Ishikawa (cell line): ENCODE results near the gene RLF.

Experiments used
- CEBPB ChIP-seq: IDR thresholded peaks from 2 replicates; pipeline ENCODE4 v1.6.1; 2012
- CREB1 ChIP-seq: IDR thresholded peaks from 2 replicates; pipeline ENCODE4 v1.6.1; 2012; ENCODE audit warnings: low read depth
- EGR1 ChIP-seq: IDR thresholded peaks from 2 replicates; pipeline ENCODE4 v1.6.1; 2012
- EP300 ChIP-seq: IDR thresholded peaks from 2 replicates; pipeline ENCODE4 v1.6.1; 2012; ENCODE audit warnings: borderline replicate concordance
- FOXM1 ChIP-seq: IDR thresholded peaks from 2 replicates; pipeline ENCODE4 v1.6.1; 2012; ENCODE audit warnings: low read depth, borderline replicate concordance
- MAX ChIP-seq: IDR thresholded peaks from 2 replicates; pipeline ENCODE4 v1.6.1; 2012
- NFIC ChIP-seq: IDR thresholded peaks from 2 replicates; pipeline ENCODE4 v1.6.1; 2012
- RAD21 ChIP-seq: IDR thresholded peaks from 2 replicates; pipeline ENCODE4 v1.6.1; 2012; ENCODE audit warnings: low read depth
- REST ChIP-seq: IDR thresholded peaks from 2 replicates; pipeline ENCODE4 v1.6.1; 2012; ENCODE audit warnings: low read depth, mild to moderate bottlenecking
- TAF1 ChIP-seq: IDR thresholded peaks from 2 replicates; pipeline ENCODE4 v1.6.1; 2012; ENCODE audit warnings: low read depth, mild to moderate bottlenecking
- TCF12 ChIP-seq: IDR thresholded peaks from 2 replicates; pipeline ENCODE4 v1.6.1; 2012; ENCODE audit warnings: low read depth
- TEAD4 ChIP-seq: IDR thresholded peaks from 2 replicates; pipeline ENCODE4 v1.6.1; 2012
- USF1 ChIP-seq: IDR thresholded peaks from 2 replicates; pipeline ENCODE4 v1.6.1; 2012
- YY1 ChIP-seq: IDR thresholded peaks from 2 replicates; pipeline ENCODE4 v1.6.1; 2012; ENCODE audit warnings: low read depth

- TF ChIP-seq RAD21: no peak
- no peak for TF ChIP-seq MAX
- TF ChIP-seq FOXM1: no peak
- TF ChIP-seq EP300: no peak
- no peak for TF ChIP-seq REST
- TF ChIP-seq YY1: no peak
- no peak for TF ChIP-seq CREB1
- TF ChIP-seq TEAD4: no peak
- no peak for TF ChIP-seq TCF12
- TF ChIP-seq TAF1: no peak
- no peak for TF ChIP-seq USF1
- TF ChIP-seq CEBPB: no peak
- no peak for TF ChIP-seq EGR1
- no peak for TF ChIP-seq NFIC
Observed at GRCh38 chr1:40265298-40265697, 104.1 kb downstream of the RLF start.
